GM21737 (cell line): ENCODE measurements around the gene PCDHA4.
"Not testable (repeated sequence)": the region's sequence is repeated elsewhere in the genome, so short reads cannot be mapped to it uniquely, and the experiment has no call there.

Source experiments
- ATAC-seq: cut with Tn5 transposase; IDR thresholded peaks from one replicate; pipeline ENCODE4 v1.9.1; 2021; ENCODE audit warnings: mild to moderate bottlenecking, moderate library complexity; ENCODE audit not compliant: unreplicated experiment

The PCDHA4 gene

DNA sequence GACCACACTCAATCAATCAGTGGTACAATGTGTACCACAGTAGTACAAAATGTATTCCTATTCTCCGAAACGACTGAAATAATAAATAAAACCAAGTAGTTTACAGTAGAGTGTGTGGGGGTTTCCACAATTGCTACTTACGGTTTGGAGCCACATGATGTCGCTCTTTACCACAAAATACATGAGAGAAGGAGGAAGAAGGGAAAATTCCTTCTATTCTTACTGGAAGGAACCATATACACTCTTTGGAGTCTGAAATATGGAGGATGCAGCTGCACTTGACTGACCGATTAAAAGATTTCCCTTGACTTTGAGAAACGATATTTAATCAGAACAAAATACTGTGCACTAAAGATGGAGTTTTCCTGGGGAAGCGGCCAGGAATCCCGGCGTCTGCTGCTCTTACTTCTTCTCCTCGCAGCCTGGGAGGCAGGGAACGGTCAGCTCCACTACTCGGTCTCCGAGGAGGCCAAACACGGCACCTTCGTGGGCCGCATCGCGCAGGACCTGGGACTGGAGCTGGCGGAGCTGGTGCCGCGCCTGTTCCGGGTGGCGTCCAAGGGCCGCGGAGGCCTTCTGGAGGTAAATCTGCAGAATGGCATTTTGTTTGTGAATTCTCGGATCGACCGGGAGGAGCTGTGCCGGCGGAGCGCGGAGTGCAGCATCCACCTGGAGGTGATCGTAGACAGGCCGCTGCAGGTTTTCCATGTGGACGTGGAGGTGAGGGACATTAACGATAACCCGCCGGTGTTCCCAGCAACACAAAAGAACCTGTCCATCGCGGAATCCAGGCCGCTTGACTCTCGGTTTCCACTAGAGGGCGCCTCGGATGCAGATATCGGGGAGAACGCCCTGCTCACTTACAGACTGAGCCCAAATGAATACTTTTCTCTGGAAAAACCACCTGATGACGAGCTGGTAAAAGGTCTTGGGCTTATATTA is at the start of gene PCDHA4:
TSS of gene PCDHA4 (plus strand) at position 235 of the 942 bp plus-strand sequence.
- no peak for ATAC-seq

DNA sequence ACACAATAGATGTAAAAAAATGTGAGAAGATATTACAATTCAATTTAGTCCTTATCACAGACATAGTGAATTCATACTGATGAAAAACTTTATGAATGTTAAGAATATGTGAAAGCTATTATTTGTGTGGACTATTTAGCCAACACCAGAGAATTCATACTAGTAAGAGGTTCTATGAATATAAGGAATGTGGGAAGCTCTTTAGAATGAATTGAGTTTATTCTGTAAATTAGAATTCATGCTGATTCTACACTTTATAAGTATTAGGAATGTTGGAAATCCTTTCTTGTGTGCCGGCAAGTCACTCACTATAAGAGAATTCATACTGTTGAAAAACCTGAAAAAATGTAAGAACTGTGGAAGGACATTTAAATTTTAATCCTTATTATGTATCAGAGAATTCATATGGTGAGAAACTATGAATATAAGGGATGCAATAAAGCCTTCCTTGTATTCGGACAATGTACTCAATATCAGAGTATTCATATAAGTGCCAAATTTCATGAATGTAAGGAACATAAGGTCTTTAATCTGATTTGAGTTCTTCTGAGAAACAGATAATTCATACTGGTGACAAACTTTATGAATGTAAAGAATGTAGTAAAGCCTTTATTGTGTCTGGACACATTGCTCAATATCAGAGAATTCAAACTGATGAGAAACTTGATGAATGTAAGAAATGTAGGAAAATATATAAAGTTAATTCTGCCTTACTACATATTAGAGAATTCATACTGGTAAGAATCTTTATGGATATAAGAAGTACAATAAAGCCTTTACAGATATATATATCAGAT is 42.5 kb upstream of the PCDHA4 start:
- no peak for ATAC-seq

DNA sequence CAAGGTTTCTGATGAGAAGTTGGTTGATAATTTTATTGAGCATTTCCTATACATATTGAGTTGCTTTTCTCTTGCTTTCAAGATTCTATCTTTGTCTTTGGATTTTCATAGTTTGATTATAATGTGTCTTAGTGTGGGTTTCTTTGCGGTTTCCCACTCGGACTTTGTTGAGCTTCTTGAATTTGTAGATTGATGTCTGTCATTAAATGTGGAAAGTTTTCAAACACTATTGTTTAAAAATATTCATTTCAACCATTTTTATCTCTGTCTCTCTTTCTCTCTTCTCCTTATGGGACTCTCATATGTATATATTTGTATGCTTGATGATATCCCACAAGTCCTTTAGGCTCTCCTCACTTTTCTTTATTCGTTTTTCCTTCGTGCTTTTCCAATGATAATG is 39.4 kb upstream of the PCDHA4 start:
- ATAC-seq: no peak

DNA sequence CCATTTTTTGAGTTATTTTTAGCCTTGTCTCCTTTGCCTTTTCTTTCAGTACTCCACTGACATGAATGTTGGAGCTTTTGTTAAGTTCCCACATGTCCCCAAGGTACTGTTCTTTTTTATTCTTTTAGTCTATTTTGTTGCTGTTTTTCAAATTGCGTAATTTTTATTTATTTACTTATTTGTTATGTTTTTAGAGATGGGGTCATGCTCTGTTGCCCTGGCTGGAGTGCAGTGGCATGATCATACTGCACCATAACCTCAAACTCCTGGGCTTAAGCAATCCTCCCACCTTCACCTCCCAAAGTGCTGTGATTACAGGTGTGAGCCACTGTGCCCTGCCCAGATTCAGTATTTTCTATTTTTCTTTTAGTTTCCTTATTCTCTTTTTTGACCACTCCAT is 26.4 kb upstream of the PCDHA4 start:
- no peak for ATAC-seq

DNA sequence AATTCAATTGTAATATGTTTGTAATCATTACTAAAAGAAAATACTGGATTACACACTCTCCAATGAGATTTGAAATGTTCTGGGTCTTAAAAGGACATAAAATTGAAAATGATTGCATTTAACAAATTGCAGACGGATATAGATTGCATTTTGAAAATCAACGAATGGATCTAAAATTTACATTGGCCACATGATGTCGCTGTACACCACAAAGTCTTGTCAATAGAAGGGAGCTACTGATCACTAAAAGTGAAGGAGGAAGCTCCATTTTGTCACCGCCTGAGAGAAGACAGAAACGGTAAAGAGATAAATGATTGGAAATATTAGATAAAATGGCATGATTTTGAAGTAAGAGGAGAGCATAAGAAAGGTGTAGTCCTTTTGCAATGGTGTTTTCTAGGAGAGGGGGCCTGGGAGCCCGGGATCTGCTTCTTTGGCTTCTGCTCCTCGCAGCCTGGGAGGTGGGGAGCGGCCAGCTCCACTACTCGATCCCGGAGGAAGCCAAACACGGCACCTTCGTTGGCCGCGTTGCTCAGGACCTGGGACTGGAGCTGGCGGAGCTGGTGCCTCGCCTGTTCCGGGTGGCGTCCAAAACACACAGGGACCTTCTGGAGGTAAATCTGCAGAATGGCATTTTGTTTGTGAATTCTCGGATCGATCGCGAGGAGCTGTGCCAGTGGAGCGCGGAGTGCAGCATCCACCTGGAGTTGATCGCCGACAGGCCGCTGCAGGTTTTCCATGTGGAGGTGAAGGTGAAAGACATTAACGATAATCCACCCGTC is 20.8 kb upstream of the PCDHA4 start, which contains the start of gene PCDHA1:
TSS of gene PCDHA1 (plus strand) at position 236 of the 782 bp plus-strand sequence.
- no peak for ATAC-seq

DNA sequence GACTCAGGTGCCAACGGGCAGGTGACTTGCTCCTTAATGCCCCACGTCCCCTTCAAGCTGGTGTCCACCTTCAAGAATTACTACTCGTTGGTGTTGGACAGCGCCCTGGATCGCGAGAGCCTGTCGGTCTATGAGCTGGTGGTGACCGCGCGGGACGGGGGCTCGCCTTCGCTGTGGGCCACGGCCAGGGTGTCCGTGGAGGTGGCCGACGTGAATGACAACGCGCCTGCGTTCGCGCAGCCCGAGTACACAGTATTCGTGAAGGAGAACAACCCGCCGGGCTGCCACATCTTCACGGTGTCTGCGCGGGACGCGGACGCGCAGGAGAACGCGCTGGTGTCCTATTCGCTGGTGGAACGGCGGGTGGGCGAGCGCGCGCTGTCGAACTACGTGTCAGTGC is 19.4 kb upstream of the PCDHA4 start:
- ATAC-seq: not testable (repeated sequence)

DNA sequence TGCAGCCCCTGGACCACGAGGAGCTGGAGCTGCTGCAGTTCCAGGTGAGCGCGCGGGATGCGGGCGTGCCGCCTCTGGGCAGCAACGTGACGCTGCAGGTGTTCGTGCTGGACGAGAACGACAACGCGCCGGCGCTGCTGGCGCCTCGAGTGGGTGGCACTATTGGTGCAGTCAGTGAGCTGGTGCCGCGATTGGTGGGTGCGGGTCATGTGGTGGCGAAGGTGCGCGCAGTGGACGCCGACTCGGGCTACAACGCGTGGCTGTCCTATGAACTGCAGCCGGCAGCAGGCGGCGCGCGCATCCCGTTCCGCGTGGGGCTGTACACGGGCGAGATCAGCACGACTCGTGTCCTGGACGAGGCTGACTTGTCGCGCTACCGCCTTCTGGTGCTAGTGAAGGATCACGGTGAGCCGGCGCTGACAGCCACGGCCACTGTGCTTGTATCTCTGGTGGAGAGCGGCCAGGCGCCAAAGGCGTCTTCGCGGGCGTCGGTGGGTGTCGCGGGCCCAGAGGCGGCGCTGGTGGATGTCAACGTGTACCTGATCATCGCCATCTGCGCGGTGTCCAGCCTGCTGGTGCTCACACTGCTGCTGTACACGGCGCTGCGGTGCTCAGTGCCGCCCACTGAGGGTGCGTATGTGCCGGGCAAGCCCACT is 18.9 kb upstream of the PCDHA4 start:
- not testable (repeated sequence) for ATAC-seq

DNA sequence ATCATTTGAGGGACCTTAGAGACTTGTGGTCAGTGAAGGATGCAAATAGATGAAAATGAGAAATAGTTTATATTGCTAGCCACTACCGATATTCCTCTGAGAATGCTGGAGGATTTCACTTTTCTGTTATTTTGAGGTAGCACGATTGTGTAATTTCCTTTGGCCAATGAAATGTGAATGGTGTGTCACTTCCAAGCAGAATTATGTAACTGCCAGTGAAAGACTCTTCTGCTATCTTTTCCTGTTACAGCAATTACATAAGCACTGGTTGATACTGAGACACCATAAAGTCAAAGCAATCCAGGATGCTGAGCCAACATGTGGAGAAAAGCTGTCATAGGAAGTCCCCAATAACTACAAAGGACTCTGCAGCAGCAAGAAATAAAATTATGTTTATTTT is 15.8 kb upstream of the PCDHA4 start:
- no peak for ATAC-seq

DNA sequence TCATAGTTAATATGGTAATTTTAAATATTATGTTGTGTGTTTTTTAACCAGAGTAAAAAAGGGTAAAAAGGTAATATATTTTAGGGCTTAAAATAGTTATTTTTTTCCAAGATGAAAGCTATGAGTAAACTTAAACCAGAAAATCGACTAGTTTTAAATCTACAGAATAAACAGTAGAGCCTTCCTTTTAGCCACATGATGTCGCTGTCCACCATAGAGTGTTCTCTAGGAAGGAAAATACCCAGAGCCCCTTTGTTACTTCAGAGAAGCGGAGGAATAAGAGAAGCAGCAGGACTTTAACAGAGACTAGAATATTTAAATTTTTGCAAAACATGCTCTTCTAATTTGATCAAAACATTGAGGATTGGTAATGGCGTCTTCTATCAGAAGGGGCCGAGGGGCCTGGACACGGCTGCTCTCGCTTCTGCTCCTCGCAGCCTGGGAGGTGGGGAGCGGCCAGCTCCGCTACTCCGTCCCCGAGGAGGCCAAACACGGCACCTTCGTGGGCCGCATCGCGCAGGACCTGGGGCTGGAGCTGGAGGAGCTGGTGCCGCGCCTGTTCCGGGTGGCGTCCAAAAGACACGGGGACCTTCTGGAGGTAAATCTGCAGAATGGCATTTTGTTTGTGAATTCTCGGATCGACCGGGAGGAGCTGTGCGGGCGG is 12.1 kb upstream of the PCDHA4 start, which contains the start of gene PCDHA2:
TSS of gene PCDHA2 (plus strand) at position 258 of the 664 bp plus-strand sequence.
- ATAC-seq: no peak

DNA sequence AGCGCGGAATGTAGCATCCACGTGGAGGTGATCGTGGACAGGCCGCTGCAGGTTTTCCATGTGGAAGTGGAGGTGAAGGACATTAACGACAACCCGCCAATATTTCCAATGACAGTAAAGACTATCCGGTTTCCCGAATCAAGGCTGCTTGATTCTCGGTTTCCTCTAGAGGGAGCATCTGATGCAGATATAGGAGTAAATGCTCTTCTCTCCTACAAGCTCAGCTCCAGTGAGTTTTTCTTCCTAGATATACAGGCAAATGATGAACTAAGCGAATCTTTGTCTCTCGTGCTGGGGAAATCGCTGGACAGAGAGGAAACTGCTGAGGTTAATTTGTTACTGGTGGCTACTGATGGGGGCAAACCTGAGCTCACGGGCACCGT is 11.6 kb upstream of the PCDHA4 start:
- no peak for ATAC-seq

DNA sequence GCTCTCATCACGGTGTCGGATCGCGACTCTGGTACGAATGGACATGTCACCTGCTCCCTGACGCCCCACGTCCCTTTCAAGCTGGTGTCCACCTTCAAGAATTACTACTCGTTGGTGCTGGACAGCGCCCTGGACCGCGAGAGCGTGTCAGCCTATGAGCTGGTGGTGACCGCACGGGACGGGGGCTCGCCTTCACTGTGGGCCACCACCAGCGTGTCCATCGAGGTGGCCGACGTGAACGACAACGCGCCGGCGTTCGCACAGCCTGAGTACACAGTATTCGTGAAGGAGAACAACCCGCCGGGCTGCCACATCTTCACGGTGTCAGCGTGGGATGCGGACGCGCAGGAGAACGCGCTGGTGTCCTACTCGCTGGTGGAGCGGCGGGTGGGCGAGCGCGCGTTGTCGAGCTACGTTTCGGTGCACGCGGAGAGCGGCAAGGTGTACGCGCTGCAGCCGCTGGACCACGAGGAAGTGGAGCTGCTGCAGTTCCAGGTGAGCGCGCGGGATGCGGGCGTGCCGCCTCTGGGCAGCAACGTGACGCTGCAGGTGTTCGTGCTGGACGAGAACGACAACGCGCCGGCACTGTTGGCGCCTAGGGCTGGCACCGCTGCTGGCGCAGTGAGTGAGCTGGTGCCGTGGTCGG is 10.7 kb upstream of the PCDHA4 start:
- not testable (repeated sequence) for ATAC-seq

DNA sequence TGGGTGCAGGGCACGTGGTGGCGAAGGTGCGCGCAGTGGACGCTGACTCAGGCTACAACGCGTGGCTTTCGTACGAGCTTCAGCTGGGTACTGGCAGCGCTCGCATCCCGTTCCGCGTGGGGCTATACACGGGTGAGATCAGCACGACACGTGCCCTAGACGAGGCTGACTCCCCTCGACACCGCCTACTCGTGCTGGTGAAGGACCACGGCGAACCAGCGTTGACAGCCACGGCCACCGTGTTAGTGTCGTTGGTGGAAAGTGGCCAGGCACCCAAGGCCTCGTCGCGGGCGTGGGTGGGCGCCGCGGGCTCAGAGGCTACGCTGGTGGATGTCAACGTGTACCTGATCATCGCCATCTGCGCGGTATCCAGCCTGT is 10.2 kb upstream of the PCDHA4 start:
- ATAC-seq: no peak

DNA sequence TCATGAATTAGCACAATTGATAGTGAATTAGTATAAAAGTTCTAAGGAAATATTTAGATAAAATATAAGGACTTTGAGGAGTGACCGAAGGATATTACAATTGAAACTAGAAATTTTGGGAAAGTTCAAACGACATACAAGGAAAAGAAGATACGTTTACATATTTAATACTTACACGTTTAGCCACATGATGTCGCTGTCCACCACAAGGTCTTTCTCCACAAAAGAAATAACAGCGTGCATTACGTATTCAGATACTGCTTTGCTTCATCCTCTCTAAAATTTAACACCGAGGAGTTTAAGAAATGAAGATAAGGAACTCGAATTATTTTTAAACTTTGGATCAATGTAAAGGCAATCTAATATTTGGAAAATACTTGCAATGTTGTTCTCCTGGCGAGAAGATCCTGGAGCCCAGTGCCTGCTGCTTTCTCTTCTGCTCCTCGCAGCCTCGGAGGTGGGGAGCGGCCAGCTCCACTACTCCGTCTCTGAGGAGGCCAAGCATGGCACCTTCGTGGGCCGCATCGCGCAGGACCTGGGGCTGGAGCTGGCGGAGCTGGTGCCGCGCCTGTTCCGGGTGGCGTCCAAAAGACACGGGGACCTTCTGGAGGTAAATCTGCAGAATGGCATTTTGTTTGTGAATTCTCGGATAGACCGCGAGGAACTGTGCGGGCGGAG is 5.9 kb upstream of the PCDHA4 start, which contains the start of gene PCDHA3:
TSS of gene PCDHA3 (plus strand) at position 242 of the 678 bp plus-strand sequence.
- ATAC-seq: no peak

DNA sequence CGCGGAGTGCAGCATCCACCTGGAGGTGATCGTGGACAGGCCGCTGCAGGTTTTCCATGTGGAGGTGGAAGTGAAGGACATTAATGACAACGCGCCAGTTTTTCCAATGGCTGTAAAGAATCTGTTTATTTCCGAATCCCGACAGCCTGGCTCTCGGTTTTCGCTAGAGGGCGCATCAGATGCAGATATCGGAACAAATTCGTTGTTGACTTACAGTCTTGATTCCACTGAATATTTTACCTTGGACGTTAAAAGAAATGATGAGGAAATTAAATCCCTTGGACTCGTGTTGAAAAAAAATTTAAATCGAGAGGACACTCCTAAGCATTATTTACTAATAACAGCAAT is 5.4 kb upstream of the PCDHA4 start:
- no peak for ATAC-seq

DNA sequence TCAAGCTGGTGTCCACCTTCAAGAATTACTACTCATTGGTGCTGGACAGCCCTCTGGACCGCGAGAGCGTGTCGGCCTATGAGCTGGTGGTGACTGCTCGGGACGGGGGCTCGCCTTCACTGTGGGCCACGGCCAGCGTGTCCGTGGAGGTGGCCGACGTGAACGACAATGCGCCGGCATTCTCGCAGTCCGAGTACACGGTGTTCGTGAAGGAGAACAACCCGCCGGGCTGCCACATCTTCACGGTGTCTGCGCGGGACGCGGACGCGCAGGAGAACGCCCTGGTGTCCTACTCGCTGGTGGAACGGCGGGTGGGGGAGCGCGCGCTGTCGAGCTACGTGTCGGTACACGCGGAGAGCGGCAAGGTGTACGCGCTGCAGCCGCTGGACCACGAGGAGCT is 4.5 kb upstream of the PCDHA4 start:
- ATAC-seq: not testable (repeated sequence)

DNA sequence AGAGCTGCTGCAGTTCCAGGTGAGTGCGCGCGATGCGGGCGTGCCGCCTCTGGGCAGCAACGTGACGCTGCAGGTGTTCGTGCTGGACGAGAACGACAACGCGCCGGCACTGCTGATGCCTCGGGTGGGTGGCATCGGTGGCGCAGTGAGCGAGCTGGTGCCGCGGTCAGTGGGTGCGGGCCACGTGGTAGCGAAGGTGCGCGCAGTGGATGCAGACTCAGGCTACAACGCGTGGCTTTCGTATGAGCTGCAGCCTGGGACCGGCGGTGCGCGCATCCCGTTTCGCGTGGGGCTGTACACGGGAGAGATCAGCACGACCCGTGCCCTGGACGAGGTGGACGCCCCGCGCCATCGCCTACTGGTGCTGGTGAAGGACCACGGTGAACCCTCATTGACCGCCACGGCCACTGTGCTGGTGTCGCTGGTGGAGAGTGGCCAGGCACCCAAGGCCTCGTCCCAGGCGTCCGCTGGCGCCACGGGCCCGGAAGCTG is 4.0 kb upstream of the PCDHA4 start:
- ATAC-seq: no peak

DNA sequence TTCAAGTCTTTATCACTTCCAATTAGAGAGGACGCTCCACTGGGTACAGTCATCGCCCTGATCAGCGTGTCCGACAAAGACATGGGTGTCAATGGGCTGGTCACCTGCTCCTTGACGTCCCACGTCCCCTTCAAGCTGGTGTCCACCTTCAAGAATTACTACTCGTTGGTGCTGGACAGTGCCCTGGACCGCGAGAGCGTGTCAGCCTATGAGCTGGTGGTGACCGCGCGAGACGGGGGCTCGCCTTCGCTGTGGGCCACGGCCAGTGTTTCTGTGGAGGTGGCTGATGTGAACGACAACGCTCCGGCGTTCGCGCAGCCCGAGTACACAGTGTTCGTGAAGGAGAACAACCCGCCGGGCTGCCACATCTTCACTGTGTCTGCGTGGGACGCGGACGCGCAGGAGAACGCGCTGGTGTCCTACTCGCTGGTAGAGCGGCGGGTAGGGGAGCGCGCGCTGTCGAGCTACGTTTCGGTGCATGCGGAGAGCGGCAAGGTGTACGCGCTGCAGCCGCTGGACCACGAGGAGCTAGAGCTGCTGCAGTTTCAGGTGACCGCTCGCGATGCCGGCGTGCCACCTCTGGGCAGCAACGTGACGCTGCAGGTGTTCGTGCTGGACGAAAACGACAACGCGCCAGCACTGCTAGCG is 1.5 kb downstream of the PCDHA4 start:
- not testable (repeated sequence) for ATAC-seq

DNA sequence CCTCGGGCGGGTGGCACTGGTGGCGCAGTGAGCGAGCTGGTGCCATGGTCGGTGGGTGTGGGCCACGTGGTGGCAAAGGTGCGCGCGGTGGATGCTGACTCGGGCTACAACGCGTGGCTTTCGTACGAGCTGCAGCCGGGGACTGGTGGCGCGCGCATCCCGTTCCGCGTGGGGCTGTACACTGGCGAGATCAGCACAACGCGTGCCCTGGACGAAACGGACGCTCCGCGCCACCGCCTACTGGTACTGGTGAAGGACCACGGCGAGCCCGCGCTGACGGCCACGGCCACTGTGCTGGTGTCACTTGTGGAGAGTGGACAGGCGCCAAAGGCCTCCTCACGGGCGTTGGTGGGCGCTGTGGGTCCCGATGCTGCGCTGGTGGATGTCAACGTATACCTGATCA is 2.0 kb downstream of the PCDHA4 start:
- ATAC-seq: no peak
